GM19193 (cell line): ENCODE data around the gene FOXO1.

ENCODE experiments used
- POLR2A ChIP-seq: IDR thresholded peaks from 4 replicates; pipeline ENCODE4 v1.6.1; 2011; ENCODE audit not compliant: insufficient read depth, insufficient read length; ENCODE audit errors: extremely low read depth

FOXO1 gene

DNA sequence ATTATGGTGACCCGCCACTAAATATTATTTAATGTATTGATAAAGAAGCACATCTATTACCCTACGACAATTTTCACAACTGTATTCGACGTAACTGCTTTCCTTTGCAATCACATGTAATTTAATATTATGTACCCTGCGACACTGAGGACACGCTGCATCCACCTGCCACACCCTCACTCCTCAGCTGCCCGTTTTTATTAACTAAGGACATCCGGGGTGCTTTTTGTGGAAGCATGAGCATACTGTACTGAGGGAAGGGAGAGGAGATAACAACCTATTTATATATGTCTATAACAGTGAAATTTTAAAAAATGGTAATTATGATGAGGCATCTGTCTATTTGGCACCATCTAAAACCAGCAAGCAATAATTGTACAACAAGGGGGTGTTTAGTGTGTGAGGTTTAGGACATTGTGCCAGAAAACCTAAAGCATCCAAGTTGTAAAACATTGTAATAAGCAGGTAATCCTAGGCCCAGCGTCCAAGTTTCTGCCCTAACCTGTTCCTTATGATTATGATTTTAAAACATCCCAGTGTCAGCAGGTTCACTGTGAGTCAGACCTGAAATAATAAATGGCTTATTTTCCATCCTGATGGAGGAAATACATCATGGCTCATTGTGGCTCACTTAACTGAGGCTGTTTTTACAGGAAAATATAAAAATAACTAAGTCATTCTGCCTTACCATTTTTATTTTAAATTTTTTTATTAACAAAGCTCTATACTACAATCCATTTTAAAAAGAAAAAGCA is 56.3 kb downstream of the FOXO1 start:
- TF ChIP-seq POLR2A, result no peak

DNA sequence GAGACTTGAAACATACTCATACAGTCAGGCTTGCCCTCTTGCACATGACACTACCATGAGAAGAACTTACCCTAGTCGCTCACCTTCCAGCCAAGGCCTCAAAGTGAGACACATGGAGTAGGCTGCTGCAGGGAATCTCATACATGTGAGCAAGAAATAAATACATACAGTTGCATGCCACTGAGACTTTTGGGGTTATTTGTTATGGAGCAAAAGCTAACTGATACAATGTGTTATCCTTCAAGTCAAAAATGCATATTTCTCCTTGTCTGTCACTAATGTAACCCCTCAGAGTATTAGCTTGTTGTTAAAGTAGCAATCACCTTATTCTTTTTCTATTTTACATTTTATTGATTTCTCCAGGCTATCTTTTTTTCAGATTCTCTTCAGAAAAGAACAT is 58.1 kb downstream of the FOXO1 start:
- no peak for TF ChIP-seq POLR2A

DNA sequence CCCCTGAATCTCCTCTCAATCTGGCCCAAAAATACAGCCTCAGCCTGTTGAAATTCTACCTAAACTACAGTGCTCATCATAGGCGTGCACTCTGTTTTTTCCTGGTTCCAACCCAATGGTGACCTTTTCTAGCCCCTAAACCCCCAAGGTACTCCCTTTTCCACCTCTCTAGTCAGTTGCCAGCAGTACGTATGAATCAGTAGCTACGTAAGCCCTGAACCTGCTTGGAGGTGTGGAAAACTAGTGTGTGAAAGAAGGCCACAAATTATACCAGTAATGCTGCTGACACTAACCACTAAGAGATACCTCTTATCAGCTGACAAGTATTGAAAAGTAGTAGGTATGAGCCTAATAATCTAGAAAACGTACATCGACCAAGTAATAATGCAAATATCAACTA is 60.9 kb downstream of the FOXO1 start:
- no peak for TF ChIP-seq POLR2A

DNA sequence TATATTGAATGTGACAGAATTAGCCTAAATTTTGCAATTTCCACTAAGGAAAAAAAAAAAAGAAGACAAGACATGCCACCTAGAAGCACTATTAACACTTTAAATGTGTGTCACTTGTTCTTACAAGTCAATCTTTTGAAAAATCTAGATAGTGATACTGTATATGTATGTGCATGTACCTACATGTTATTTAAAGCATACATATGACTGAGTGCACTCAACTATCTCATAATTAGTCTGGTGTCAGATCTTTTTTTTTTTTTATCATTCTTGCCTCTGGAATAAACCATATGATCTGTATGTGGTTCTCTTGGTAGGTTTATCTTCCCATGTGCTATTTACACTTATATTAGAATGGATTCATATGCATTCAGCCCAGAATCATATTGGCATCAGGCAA is 62.3 kb downstream of the FOXO1 start:
- TF ChIP-seq POLR2A, result no peak

DNA sequence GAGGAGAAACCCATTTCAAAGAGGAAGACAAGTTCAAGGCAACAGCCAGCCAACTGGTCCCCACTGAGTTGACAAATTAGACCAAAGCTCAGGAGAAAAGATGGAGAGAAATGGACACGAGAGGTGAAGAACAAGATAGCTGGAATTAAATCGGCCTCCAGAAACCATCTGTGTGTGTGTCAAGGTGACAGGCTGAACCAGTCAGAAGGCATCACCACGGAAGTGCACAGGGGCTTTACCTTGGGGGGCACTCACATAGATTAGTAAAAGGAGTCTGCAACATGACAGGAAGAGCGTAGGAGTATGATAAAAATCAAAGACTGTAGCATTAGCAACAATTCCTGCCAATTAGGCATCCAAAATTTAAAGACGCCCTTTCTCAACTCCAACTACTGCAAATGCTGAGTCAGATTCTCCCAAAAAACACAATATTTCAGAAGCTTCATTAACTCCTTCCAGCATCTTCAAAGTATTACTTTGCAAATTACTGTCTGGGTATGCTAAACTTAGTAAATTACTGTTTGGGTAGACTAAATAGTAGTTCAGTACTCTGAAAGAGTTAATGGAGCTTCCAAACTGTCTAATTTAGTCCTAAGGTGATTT is 66.2 kb downstream of the FOXO1 start:
- no peak for TF ChIP-seq POLR2A

DNA sequence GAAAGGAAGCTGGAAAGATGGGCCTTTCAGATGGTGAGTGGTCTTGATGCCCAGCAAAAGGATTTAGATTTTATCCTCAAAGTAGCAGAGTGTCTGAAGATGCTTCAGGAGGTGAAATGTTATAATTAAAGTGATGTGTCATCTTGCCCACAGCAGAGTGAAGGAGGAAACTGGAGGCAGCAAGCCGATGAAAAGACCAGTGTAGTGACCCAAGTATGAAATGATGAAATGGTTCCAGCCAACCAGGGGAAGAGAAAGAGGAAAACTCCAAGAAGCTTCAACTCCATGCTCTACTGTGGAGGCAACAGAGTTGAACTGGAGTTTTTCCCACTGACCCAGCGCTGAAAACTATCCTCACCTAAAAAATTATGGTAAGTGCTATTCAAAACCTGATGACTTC is 66.7 kb downstream of the FOXO1 start:
- TF ChIP-seq POLR2A, result no peak

DNA sequence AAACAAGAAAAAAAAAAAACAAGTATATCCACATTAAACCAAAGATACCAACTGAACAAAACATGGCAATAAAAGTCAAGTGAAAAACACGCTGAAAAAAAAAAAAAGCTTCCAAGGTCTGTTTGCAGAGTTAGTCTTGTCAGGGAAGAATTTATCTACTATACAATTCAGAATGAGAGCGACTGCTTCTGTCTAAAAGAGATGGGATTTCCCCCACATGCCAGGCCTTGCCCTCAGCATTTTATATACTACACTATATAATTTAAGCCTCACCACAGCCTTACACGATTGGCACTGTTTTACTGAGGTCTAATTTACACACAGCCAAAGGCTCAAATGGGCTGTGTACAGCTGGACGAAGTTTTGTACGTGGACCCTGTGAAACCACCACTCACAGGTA is 67.3 kb downstream of the FOXO1 start:
- no peak for TF ChIP-seq POLR2A

DNA sequence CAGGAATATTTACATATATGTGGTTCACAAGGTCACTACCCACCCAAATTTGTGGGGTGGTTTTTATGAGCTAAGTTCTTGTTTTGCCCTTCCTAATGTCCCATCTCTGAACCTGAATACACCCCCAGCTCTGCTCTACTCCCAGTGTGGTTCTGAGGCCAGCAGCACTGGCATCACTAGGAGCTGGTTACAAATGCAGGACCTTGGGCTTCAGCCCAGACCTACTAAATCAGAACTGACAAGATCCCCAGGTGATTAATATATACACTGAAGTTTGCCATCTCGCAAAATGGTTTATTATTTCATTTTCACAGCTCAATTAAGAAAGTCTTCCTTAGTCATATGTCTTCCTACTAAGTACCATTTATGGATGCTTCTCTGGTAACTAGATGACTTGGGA is 67.9 kb downstream of the FOXO1 start:
- TF ChIP-seq POLR2A, result no peak

DNA sequence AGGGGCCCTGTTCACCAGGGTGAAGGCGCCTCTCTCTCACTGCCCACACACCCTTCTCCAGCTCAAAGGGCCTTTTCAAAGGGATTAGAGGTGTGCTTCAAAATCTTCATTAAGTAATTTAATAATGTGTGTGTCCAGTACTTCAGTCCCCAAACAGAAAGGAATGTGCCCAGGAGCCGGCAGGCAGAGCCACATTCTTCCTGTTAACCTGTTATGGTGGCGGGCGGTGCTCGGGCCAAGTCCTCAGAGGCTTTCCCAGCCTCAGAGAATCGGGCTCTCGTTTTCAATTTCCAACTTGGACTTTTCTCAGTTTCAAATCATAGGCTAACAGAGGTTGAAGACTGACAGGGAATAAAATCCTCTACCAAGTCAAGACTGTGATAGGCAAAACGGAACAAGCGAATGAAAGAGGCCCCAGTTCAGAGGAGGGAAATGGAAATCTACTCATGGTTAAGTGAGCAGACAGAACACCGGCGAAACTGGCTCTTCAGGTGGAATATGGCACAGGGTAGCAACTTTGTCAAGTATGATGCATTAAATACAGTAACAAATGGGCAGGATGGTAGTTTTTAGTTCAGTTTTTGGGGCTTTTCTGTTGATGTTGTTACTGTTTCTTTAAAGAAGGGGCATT is 68.6 kb downstream of the FOXO1 start:
- no peak for TF ChIP-seq POLR2A

DNA sequence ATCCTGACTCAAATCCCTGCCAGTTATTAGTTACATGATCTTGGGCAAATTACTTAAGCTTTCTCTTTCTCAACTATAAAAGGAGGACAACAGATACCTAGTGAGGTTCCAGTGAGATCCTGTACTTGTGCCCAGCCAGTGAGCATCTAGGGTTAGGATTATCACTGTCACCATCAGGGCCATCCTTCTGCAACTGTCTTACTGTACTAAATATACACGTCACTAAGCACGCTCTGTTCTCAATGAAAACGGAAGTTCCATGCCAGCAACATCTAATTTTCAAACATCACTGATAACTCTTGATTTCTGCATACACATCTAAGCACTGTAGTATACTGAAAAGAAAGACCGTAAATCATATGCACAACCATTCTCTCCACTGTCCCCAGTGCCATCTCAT is 70.0 kb downstream of the FOXO1 start:
- TF ChIP-seq POLR2A, result no peak

DNA sequence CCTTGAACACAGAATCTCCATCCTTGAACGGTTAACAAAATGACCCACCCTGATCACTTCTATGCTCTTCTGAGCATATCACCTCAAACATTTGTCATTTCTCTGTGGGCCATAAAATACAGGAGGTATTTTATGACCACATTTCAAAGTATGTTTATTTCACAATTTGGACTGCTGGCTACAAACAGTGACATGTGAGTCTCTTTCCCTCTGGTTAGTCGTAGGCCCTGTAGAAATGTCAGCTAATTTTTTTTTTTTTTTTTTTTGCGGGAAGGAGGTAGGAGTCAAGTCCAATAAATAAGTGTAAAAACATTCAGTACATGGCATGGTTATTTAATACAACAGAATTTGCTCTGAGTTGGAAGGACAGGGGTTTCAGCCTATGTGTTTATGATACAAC is 70.7 kb downstream of the FOXO1 start:
- no peak for TF ChIP-seq POLR2A

DNA sequence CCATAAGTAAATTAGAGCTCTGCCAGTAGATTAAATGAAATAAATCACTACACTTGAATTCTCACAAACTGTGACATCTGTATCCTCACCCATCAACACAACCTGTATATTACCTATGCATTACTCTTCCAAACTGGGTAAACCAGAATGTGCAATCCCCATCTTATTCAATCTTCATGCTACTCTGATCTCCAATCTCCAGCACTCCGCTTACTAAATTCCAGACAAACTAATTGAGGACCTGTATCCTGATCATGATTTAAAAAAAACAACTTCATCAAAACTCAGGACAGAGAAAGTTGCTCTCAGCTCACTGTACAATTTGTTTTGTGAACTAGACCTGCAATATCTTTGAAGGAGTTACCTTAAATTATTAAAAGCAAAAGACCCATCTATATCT is 74.4 kb downstream of the FOXO1 start:
- no peak for TF ChIP-seq POLR2A

DNA sequence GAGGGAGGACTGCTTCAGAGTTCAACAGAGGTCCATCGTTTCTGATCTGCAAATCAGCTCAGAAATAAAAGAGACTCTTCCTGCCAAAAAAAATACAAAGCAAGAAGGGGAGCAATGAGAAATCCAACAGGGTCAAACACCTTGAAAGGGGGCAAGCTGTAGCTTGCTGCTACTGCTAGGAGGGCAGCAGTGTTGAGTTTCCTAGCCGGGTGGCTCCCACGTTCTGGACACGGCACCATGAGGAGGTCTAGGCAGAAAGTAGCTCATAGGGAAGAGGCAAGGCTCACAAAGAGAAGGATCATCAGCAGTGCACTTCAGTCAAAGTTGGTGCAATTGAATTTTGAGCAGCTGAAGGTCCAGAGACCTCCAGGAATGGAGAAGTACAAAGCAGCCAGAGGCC is 75.3 kb downstream of the FOXO1 start:
- TF ChIP-seq POLR2A, result no peak

DNA sequence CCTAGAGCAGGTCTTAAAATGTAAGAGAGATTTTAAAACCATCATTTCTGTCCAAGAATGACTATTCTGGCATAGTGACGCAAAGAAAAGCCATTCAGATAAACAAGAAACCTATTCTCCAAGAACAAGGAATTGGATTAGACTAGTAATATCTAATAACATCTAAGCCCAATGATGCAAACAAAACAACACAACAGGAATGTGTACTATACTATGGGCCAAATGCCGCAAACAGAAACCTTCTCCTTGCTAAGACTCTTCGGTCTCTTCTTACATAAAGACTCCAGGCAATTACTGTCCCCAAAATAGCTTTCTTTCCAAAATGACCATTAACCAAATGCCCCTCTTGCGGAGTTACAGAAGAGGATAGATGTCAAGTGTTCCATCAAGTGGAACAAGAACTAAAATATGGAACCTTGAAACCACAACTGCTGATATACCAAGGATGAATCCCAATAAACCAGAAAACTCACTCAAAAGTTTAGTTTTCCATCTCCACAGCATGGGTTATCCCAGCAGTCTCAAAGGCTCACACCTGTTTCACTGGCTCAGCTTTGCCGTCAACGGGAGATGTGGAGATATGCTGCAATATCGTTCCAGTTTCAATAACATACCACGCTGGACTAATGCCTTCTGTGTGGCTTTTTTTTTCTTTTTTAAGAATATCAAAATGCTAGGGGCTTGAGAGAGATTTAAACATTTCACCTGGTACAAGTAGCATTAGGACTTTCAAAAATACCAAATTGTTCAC is 76.2 kb downstream of the FOXO1 start:
- TF ChIP-seq POLR2A, result no peak

DNA sequence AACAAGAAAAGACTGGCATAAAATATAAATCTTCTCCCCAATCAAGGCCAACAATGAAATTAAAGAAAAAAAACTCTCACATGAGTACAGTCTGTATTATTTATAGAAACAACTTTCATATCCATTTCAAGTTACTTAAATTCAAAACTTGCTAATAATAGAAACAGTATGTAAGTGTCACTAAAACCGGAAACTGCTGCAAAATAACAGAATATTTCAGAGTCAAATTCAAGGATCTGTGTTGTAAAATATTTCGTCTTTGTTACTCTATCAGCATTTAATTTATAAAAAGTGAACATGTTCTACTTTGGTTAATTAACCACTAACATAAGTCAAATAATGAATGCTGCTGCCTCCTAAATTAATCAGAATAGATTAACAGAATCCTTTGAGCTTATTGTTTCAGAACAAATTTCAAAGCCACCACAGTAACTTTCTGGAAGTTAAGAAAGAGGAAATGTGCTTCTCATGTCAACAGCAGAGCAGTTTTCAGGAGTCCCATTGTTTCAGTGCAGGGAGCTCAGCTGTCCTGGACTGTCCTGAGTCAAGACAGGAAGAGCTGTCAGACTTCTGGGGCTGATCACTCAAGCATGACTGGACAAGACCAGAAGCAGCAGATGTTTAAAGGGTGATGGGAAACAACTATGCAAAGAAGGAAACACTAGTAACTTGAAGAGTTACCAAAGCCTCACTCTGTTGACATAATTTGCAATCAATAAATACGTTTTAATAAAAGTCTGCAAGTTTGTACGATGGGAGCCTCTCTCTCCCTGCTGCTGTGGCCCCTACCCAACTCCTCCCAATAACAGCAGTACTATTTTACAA is 76.9 kb downstream of the FOXO1 start:
- no peak for TF ChIP-seq POLR2A
